Spleen (tissue), 11 donors: Measurements from ENCODE around the gene SDR9C7. TPM values are rescaled to one million over a fixed set of nuclear protein-coding genes. Genes with fewer than 3 reads are reported as not detected.

ENCODE experiments used
- DNase-seq: peaks from one replicate; pipeline ENCODE4 v3.0.0-alpha.2; 2020
- H3K27ac ChIP-seq, 8 donors: fragments of 200-600 bp; sonication (generic) in 7 of 8; 1 replicate in 4 of 8; 2 replicates in 4 of 8; pipeline versions ENCODE4 v1.5.0 to v1.8.0; 2016 to 2021; ENCODE audit warnings: inconsistent platforms in 4 of 8, mild to moderate bottlenecking in 4 of 8, moderate library complexity in 1 of 8
- H3K27me3 ChIP-seq, 7 donors: fragments of 200-600 bp; sonication (generic) in 6 of 7; replicated peaks in 1 of 7; 1 replicate in 4 of 7; 2 replicates in 3 of 7; pipeline versions ENCODE4 v1.5.0 to v1.8.0; 2016 to 2021; ENCODE audit warnings: inconsistent platforms in 3 of 7, mild to moderate bottlenecking in 1 of 7
- H3K36me3 ChIP-seq, 6 donors: fragments of 200-600 bp; sonication (generic) in 5 of 6; 1 replicate in 4 of 6; 2 replicates in 2 of 6; pipeline versions ENCODE4 v1.5.0 to v1.8.0; 2016 to 2021; ENCODE audit warnings: inconsistent platforms in 2 of 6
- H3K4me1 ChIP-seq, 6 donors: fragments of 200-600 bp; sonication (generic) in 5 of 6; 1 replicate in 3 of 6; 2 replicates in 3 of 6; pipeline versions ENCODE4 v1.5.0 to v1.8.0; 2016 to 2021; ENCODE audit warnings: inconsistent platforms in 3 of 6
- H3K4me3 ChIP-seq, 8 donors: fragments of 200-600 bp; sonication (generic) in 7 of 8; 1 replicate in 4 of 8; 2 replicates in 4 of 8; pipeline versions ENCODE4 v1.5.0 to v1.8.0; 2016 to 2021; ENCODE audit warnings: inconsistent platforms in 4 of 8, mild to moderate bottlenecking in 4 of 8, moderate library complexity in 2 of 8
- H3K9me3 ChIP-seq, 8 donors: fragments of 200-600 bp; sonication (generic) in 7 of 8; 1 replicate in 4 of 8; 2 replicates in 4 of 8; pipeline versions ENCODE4 v1.5.0 to v1.8.0; 2016 to 2021; ENCODE audit warnings: inconsistent platforms in 4 of 8
- CTCF ChIP-seq, 11 experiments: fragments of 200-600 bp in 7 of 11; fragments of 450-650 bp in 4 of 11; sonication (generic) in 4 of 11; IDR thresholded peaks in 8 of 11; conservative IDR thresholded peaks in 3 of 11; 1 replicate in 7 of 11; 2 replicates in 4 of 11; pipeline versions ENCODE4 v1.4.0 to v1.8.0; 2016 to 2021; ENCODE audit warnings: antibody characterized with exemption in 11 of 11, inconsistent platforms in 4 of 11, mild to moderate bottlenecking in 1 of 11
- POLR2A ChIP-seq, 3 donors: fragments of 450-650 bp; IDR thresholded peaks; one replicate each; pipeline ENCODE4 v1.5.1; 2017; ENCODE audit warnings: antibody characterized with exemption in 3 of 3, mild to moderate bottlenecking in 1 of 3
- POLR2AphosphoS5 ChIP-seq, 3 donors: sonication (generic); formaldehyde crosslinking; IDR thresholded peaks; one replicate each; pipeline ENCODE4 v1.5.1; 2017; ENCODE audit warnings: antibody characterized with exemption in 3 of 3
- WGBS, 5 donors: extraction: QIAGEN DNeasy Blood & Tissue Kit in 3 of 5; methylation state at CpG; one replicate each; pipeline versions ENCODE4 v1.1.5 to v1.1.7; 2013 to 2018; 5-methylcytosine and 5-hydroxymethylcytosine counted together
- intact Hi-C: fragments of 100-400 bp; cut with DNase I; formaldehyde crosslinking; loops from one replicate; pipeline ENCODE4 v1.15.0; 2023; ENCODE audit warnings: low total_unique reads
- polyA plus RNA-seq, 3 donors: library from polyadenylated mRNA; stranded (reverse); fragments of 200-250 nt; gene quantifications; one replicate each; pipeline ENCODE4 v1.2.1, GENCODE V29; 2013
- total RNA-seq, 7 donors: library from RNA; depleted of rRNA in 3 of 7; stranded (reverse); fragments of >200 nt in 3 of 7; fragmentation: NEBNext Ultra II Directional in 4 of 7; extraction: Animal tissue kit (Norgen Biotek cat#: 25700) in 4 of 7; gene quantifications; one replicate each; pipeline versions ENCODE4 v1.1.0 to v1.2.1, GENCODE V29; 2016 to 2021
- donor health status: healthy with polysubstance abuse.
- donor health status: DM: no; HTN: no; CAD: no; lungs with moderate emphysema.
- donor health status: DM: no; HTN: no; CAD: no.
- donor health status: Bipolar disorder and iron deficiency.
- donor health status: healthy.
- donor health status: DM: no; HTN: no; CAD: no.
- donor health status: DM: yes; HTN: yes; CAD: no.

The SDR9C7 gene
- total and polyA plus RNA-seq, 10 donors, result 0.03 to 0.51 (median 0.04) TPM; not detected in 7

- DNase-seq, result no peak
Observed at GRCh38 chr12:56951582-56952339, 17.6 kb upstream of the SDR9C7 start.

GRCh38 chr12:56948881-56949280, 14.7 kb upstream of the SDR9C7 start:
- 96 to 100% (median 96%) methylated on average over 2 of the region's 2 CpGs for WGBS, 5 donors
- DNase-seq, result no peak
- Histone ChIP-seq H3K27ac (no peak overlapping the region), H3K4me1 (no peaks in the 10 kb centered on the region), H3K36me3 (peaks cover 0 to 5% (median 0%) of the 10 kb centered on the region in 6 donors), H3K9me3 (peaks cover 0 to under 1% (median 0%) of the 10 kb centered on the region in 8 donors), H3K27me3 (no peaks in the 10 kb centered on the region), H3K4me3 (no peak overlapping the region)
- intact Hi-C loops, result no loop called here
- TF ChIP-seq CTCF (IDR thresholded peaks at IDR 0.05 in 8 of 11, conservative IDR thresholded peaks at IDR 0.05 in 3 of 11) (no peak), POLR2A (IDR thresholded peaks at IDR 0.05) (no peak), POLR2AphosphoS5 (IDR thresholded peaks at IDR 0.05) (no peak)

More at GRCh38 chr12:56951582-56952339, 17.6 kb upstream of the SDR9C7 start:
- Histone ChIP-seq H3K4me3 (no peak overlapping the region), H3K9me3 (no peaks in the 10 kb centered on the region), H3K27me3 (no peaks in the 10 kb centered on the region), H3K4me1 (peaks cover 0 to 8% (median 2%) of the 10 kb centered on the region in 6 donors), H3K27ac (no peak overlapping the region), H3K36me3 (peaks cover 0 to 5% (median 0%) of the 10 kb centered on the region in 6 donors)
- WGBS, 5 donors, result 88 to 96% (median 89%) methylated on average over 9 to 11 of the region's 11 CpGs
- TF ChIP-seq POLR2AphosphoS5 (IDR thresholded peaks at IDR 0.05), result no peak
- TF ChIP-seq POLR2A (IDR thresholded peaks at IDR 0.05), result no peak
- TF ChIP-seq CTCF (IDR thresholded peaks at IDR 0.05 in 8 of 11, conservative IDR thresholded peaks at IDR 0.05 in 3 of 11), result no peak
- intact Hi-C loops, result no loop called here

- H3K9me3 ChIP-seq, result peaks cover 0 to 5% (median 1%) of the 10 kb centered on the region in 8 donors
- no peak for DNase-seq
- H3K36me3 ChIP-seq, result peaks cover 0 to 5% (median 0%) of the 10 kb centered on the region in 6 donors
- intact Hi-C loops, result no loop called here
- H3K4me1 ChIP-seq, result no peaks in the 10 kb centered on the region
- no peaks in the 10 kb centered on the region for H3K27me3 ChIP-seq
- TF ChIP-seq CTCF (IDR thresholded peaks at IDR 0.05 in 8 of 11, conservative IDR thresholded peaks at IDR 0.05 in 3 of 11) (no peak), POLR2AphosphoS5 (IDR thresholded peaks at IDR 0.05) (no peak), POLR2A (IDR thresholded peaks at IDR 0.05) (no peak)
- no peak overlapping the region for H3K4me3 ChIP-seq
- H3K27ac ChIP-seq, result no peak overlapping the region
Observed at GRCh38 chr12:56948457-56948777, 14.2 kb upstream of the SDR9C7 start.

- H3K27ac ChIP-seq, result no peak overlapping the region
- peaks cover 0 to 5% (median 0%) of the 10 kb centered on the region in 6 donors for H3K36me3 ChIP-seq
- no peak for DNase-seq
- H3K9me3 ChIP-seq, result peaks cover 0 to 8% (median 2%) of the 10 kb centered on the region in 8 donors
- H3K27me3 ChIP-seq, result no peaks in the 10 kb centered on the region
- intact Hi-C loops, result no loop called here
- H3K4me1 ChIP-seq, result no peaks in the 10 kb centered on the region
- H3K4me3 ChIP-seq, result no peak overlapping the region
- TF ChIP-seq POLR2A (IDR thresholded peaks at IDR 0.05) (no peak), POLR2AphosphoS5 (IDR thresholded peaks at IDR 0.05) (no peak), CTCF (IDR thresholded peaks at IDR 0.05 in 8 of 11, conservative IDR thresholded peaks at IDR 0.05 in 3 of 11) (no peak)
- 77 to 89% (median 86%) methylated on average over 6 of the region's 6 CpGs for WGBS, 5 donors
Observed at GRCh38 chr12:56947633-56948456, 13.6 kb upstream of the SDR9C7 start.
